GM12892 (cell line): ENCODE data around the gene NMNAT2.

ENCODE experiments used
- POLR2A ChIP-seq: IDR thresholded peaks from 2 replicates; pipeline ENCODE4 v1.6.1; 2011; ENCODE audit warnings: low read depth, low read length, control low read depth
- POLR2AphosphoS5 ChIP-seq: IDR thresholded peaks from 2 replicates; pipeline ENCODE4 v1.6.1; 2011; ENCODE audit warnings: low read depth, low read length, control low read depth
- TAF1 ChIP-seq: IDR thresholded peaks from 2 replicates; pipeline ENCODE4 v1.6.1; 2011; ENCODE audit warnings: low read depth, mild to moderate bottlenecking, control low read depth, low read length, borderline replicate concordance

- no peak for TF ChIP-seq TAF1
- no peak for TF ChIP-seq POLR2A
- no peak for TF ChIP-seq POLR2AphosphoS5
Observed at GRCh38 chr1:183244466-183244865, 173.7 kb downstream of the NMNAT2 start.
